SKM-1 treated with dmso at 0.1 percent for 144 hours (cell line): ENCODE results near the gene MESP2.

Source experiments
- DNase-seq: peaks from one replicate; lab custom pipeline; 2025; ENCODE audit not compliant: unreplicated experiment; lab: John Stamatoyannopoulos, UW

The MESP2 gene, protein sequence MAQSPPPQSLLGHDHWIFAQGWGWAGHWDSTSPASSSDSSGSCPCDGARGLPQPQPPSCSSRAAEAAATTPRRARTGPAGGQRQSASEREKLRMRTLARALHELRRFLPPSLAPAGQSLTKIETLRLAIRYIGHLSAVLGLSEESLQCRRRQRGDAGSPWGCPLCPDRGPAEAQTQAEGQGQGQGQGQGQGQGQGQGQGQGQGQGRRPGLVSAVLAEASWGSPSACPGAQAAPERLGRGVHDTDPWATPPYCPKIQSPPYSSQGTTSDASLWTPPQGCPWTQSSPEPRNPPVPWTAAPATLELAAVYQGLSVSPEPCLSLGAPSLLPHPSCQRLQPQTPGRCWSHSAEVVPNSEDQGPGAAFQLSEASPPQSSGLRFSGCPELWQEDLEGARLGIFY

DNA sequence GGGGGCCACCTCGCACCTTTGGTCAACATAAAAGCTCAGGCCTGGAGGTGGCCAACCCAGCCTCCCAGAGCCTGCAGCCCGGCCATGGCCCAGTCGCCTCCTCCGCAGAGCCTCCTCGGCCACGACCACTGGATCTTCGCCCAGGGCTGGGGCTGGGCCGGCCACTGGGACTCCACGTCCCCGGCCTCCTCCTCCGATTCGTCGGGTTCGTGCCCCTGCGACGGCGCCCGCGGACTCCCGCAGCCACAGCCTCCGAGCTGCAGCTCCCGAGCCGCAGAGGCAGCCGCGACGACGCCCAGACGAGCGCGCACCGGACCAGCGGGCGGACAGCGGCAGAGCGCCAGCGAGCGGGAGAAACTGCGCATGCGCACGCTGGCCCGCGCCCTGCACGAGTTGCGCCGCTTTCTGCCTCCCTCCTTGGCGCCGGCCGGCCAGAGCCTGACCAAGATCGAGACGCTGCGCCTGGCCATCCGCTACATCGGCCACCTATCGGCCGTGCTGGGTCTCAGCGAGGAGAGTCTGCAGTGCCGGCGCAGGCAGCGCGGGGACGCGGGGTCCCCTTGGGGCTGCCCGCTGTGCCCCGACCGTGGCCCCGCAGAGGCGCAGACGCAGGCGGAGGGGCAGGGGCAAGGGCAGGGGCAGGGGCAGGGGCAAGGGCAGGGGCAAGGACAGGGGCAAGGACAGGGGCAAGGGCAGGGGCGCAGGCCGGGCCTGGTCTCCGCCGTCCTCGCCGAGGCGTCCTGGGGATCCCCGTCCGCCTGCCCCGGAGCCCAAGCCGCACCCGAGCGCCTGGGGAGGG, at the start of gene MESP2:
Gene MESP2, plus strand, starts transcription at position 59 of the 799 bp plus-strand sequence. Its CDS starts 26 bp downstream, at position 85.
- DNase-seq = peak; percentile 15

- no peak for DNase-seq
Observed at GRCh38 chr15:89728254-89728653, 47.9 kb upstream of the MESP2 start.

DNA sequence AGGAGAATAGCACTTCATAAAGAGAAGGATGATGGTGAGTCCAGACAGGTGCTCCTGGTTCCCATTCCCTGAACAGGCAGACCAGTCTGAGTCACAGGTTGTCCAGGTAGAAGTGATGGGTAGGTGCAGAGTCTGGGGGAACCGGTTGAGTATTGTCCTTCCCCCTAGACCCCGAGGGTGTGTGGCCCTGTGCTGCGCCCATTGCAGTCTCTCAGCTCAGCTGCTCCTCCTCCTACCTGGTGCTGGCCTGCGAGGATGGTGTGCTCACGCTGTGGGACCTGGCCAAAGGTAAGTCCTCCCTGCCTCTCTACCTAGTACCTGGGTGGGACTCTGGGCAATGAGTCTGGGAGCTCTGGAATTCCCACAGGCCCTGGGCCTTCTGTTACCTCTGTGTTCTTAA, 44.9 kb upstream of the MESP2 start:
- no peak for DNase-seq

DNA sequence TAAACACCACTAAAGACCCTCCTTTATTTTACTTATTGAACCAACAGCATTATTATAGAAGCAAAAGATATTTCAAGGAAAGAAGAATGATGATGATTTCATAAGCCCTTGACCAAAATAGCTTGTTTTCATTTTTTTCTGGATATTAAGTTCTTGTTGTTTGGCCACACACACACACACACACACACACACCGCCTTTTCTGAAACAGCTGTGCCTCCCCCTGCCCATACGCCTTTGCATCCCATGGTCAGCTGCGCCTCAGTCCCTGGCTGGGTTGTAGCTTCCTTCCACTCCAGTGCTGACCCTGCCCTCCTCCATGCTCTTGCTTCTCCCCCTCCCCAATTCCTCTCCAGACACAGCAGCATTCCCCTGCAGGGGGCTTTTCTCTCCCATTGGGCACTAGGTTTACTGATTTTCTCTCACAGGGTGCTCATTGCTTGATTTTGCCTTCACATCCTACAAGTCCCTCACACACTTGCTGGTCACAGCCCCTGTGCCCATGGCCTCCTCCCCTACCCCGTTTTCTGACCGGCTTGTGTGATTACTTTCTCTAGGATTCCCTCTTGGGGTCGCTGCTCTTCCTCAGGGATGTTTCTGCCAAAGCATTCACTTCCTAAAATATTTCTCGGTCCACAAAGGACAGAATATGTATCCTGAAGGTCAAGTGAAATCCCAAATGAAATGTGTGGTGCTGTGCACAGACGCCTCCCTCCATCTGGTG, 43.5 kb upstream of the MESP2 start:
- no peak for DNase-seq

DNA sequence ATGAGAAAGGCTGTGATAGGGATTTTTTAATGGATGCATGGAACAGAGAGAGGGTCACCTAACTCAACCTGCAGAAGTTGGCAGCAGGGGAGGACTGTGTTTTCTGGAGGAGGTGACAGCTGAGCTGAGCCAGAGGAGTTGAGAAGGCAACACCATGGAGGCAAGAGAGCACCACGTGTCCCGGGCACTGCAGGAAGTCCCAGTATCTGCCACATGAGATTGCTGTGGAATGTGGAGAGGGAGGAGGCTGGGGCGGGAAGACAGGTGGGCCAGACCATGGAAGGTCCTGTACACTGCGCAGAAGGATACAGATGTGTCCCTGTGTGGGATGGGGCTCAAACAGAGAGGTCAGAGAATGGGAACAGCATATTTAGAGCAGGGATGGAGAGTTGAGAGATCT, 40.4 kb upstream of the MESP2 start:
- DNase-seq = no peak

DNA sequence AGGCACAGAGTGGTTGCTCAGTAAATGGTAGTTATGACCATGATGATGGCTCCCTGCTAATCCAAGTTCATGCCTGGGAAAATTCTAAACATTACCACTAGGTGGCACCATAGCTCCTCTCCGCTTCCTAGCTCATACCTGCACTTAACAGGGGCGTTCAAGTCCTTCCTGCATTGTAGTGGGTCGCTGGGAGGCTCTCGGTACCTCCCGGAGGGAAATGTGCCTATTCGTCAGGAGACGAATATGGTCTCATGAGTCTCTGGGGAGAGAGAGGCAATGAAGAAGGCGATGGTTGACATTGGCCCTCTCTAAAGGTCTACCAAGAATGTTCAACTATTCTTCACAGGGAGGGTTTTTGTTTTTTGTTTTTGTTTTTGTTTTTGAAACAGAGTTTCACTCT, 36.0 kb upstream of the MESP2 start:
- DNase-seq = peak; percentile 77

GRCh38 chr15:89743011-89743410, 33.1 kb upstream of the MESP2 start:
- no peak for DNase-seq

GRCh38 chr15:89743594-89743993, 32.5 kb upstream of the MESP2 start:
- no peak for DNase-seq

GRCh38 chr15:89745131-89745530, 31.0 kb upstream of the MESP2 start:
- DNase-seq = no peak

DNA sequence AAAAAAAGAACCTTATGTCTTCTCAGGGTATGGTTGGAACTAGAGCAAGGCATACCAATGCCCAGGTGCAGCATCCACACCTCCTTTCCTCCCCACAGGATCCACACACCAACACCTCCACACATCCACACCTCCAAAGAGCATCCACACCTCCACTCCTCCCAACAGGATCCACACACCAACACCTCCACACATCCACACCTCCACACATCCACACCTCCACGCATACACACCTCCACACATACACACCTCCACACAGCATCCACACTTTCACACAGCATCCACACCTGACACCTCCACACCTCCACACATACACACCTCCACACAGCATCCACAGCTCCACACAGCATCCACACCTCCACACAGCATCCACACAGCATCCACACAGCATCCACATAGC, 30.4 kb upstream of the MESP2 start:
- DNase-seq = no peak

DNA sequence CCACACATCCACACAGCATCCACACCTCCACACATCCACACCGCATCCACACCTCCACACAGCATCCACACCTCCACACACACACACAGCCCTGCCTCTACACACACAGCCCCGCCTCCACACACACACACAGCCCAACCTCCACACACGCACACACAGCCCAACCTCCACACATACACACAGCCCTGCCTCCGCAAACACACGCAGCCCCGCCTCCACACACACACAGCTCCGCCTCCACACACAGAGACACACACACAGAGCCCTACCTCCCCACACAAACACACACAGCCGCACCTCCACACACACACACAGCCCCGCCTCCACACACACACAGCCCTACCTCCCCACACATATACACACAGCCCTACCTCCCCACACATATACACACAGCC, 29.7 kb upstream of the MESP2 start:
- DNase-seq = no peak

- DNase-seq = no peak
Observed at GRCh38 chr15:89747708-89748682, 28.1 kb upstream of the MESP2 start.

DNA sequence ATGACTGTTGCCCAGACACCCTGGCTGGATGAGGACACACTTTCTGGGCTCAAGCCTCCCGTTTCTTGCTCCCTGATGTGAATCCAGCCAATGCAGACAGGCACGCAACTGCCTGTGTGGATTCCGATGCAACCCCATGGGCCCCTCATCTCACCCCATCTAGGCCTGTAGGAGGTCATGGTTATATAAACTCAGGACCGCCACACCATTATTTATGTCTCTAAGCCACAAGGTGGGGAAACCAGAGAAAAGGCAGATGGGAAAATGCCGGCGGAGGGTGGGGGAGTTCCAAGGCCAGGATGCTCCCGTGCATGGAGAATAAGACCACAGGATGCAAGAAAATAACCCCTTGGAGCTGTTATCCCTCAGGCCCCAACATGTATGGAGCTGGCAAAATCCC, 27.1 kb upstream of the MESP2 start:
- DNase-seq = no peak

DNA sequence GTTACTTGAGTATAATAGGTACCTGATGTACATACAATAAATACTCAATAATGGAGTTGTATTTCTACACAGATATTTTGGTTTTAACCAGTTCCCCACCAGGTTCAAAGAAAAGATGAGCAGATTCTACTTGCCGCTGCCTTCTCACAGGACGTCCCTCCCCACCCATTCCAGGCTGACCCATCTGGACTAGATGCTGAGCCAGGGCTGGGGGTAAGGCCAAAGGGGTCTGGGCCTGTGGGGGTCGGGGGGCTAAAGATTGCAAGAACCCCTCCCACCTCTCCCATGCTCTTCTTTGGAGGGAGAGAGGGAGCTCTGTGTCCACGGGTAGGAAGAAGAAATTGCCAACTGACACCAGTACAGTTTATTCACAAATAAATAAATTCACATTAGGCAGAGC, 26.6 kb upstream of the MESP2 start:
- no peak for DNase-seq

DNA sequence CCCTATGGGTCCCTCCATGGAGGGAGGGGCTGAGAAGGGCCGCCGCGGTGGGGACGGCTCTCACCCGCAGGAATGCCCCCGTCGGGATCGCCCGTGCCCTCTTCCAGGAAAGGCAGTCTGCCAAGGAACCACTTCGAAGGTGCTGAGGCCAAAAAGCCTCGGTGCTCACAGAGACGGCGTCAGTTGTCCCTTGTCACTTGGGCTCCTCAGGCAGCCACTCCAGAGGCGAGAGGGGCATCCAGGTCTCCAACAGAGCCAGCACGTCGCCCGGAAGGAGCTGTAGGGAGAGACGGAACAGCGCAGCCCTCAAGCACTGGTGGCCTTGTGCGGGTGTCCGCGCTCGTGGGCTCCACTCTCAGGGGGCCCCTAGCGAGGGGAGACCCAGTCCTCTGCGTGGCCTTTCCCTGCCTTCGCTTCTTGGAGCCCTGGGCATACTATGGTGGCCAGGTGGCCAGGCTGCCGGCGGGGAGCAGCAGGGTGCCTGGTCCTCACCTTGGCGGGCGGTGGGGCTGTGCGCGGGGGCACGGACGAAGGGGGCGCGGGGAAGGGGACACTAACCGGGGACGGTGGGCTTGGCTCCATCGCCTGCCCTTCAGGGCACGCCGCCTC, 26.1 kb upstream of the MESP2 start:
- no peak for DNase-seq

DNA sequence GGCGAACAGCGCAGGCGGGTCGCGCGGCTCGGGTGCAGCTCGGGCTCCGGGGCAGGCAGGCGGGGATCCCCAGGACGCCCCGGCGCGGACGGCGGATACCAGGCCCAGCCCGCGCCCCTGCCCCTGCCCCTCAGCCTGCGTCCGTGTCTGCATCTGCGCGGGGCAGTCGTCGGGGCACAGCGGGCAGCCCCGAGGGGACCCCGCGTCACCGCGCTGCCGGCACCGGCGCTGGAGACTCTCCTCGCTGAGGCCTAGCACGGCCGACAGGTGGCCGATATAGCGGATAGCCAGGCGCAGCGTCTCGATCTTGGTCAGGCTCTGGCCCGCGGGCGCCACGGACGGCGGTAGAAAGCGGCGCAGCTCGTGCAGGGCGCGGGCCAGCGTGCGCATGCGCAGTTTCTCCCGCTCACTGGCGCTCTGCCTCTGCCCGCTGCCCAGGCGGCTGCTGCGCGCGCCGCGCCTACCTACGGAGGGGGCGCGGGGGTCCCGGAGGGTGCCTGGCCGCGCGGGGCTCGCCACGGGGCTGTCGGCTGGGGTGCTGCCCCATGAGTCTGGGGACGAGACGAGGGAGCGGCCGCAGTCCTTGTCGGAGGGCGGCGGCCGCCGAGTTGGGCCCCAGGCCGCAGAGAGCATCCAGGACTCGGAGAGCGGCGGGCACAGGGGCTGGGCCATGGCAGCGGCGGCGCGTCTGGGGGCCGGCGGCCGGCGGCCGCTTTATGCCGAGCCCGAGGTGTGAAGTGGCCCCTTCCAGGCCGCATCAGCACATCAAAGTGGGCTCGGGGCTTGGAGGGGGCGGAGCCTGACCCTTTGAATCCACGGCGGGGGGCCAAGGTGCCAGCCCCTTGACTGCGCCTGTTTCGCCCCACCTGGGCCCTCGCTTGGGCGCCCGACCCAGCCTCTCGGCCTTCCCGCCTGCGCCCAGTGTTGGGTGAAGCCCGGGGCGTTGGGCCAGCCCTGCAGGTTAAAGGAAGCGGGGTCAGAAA, 25.3 kb upstream of the MESP2 start, which contains the start of gene MESP1:
Gene MESP1, minus strand, starts transcription at position 690 of the 983 bp plus-strand sequence. Its CDS starts 18 bp downstream, at position 672.
- DNase-seq = peak; percentile 92

- no peak for DNase-seq
Observed at GRCh38 chr15:89751748-89752147, 24.4 kb upstream of the MESP2 start.

DNA sequence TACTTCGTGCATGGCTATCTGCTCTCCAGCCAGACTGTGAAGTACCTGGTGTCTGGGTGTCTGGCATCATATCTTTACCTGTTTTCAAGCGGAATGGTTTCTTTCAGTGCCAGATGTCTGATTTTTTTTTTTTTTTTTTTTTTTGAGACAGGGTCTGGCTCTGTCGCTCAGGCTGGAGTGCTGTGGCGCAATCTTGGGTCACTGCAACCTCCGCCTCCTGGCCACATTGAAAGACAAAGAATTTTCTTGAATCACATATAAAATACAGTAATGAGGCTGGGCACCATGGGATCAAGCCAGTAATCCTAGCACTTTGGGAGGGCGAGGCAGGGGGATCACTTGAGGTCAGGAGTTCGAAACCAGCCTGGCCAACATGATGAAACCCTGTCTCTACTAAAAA, 22.3 kb upstream of the MESP2 start:
- DNase-seq = no peak
